Measurements from ENCODE around the gene BTBD6. TPM values are rescaled to one million over a fixed set of nuclear protein-coding genes. Genes with fewer than 3 reads are reported as not detected.
"Not testable (repeated sequence)": the region's sequence is repeated elsewhere in the genome, so short reads cannot be mapped to it uniquely, and the experiment has no call there.

BTBD6 gene
- total RNA-seq, 2 donors from 2014 or later: 34.9 to 36.2 TPM

GRCh38 chr14:105290621-105291346 is 42.5 kb downstream of the BTBD6 start:
- Mint-ChIP-seq H3K36me3 (ENCODE audit: low read depth) (no peaks in the 10 kb centered on the region), H3K27ac (peak overlapping the region; percentile 61), H3K4me1 (peaks cover 33% of the 10 kb centered on the region), H3K27me3 (no peaks in the 10 kb centered on the region), H3K4me3 (no peak overlapping the region)
- no peaks in the 10 kb centered on the region for H3K9me3 ChIP-seq (ENCODE audit: control insufficient read depth, low read length, poor library complexity, severe bottlenecking)
- no peak for ATAC-seq
- no peak for DNase-seq

- H3K27ac Mint-ChIP-seq: peak overlapping the region; percentile 94
- H3K36me3 Mint-ChIP-seq (ENCODE audit: low read depth): no peaks in the 10 kb centered on the region
- H3K4me1 Mint-ChIP-seq: peaks cover 27% of the 10 kb centered on the region
- ATAC-seq: peak; percentile 5
- no peaks in the 10 kb centered on the region for H3K27me3 Mint-ChIP-seq
- H3K4me3 Mint-ChIP-seq: peak overlapping the region; percentile 76
- no peak for DNase-seq
- H3K9me3 ChIP-seq (ENCODE audit: control insufficient read depth, low read length, poor library complexity, severe bottlenecking): no peaks in the 10 kb centered on the region
Measured at GRCh38 chr14:105292826-105293711, 44.7 kb downstream of the BTBD6 start.

GRCh38 chr14:105294142-105294597 is 45.8 kb downstream of the BTBD6 start:
- DNase-seq: peak in 2 of 3 donors; percentile 41 to 52
- peaks cover 31% of the 10 kb centered on the region for H3K4me1 Mint-ChIP-seq
- H3K27ac Mint-ChIP-seq: peak overlapping the region; percentile 94
- H3K27me3 Mint-ChIP-seq: no peaks in the 10 kb centered on the region
- H3K36me3 Mint-ChIP-seq (ENCODE audit: low read depth): no peaks in the 10 kb centered on the region
- H3K4me3 Mint-ChIP-seq: peak overlapping the region; percentile 85
- H3K9me3 ChIP-seq (ENCODE audit: control insufficient read depth, low read length, poor library complexity, severe bottlenecking): no peaks in the 10 kb centered on the region
- ATAC-seq: peak; percentile 97

GRCh38 chr14:105297311-105297710 is 49.0 kb downstream of the BTBD6 start:
- not testable (repeated sequence) for H3K27me3 Mint-ChIP-seq; H3K36me3 Mint-ChIP-seq (ENCODE audit: low read depth)

GRCh38 chr14:105299654-105300541 is 51.6 kb downstream of the BTBD6 start:
- ATAC-seq (no peak), DNase-seq (no peak)
- Mint-ChIP-seq H3K36me3 (ENCODE audit: low read depth) (no peaks in the 10 kb centered on the region), H3K27me3 (no peaks in the 10 kb centered on the region), H3K4me3 (peak overlapping the region; percentile 87), H3K4me1 (peaks cover 19% of the 10 kb centered on the region), H3K27ac (peak overlapping the region; percentile 75)
- no peaks in the 10 kb centered on the region for H3K9me3 ChIP-seq (ENCODE audit: control insufficient read depth, low read length, poor library complexity, severe bottlenecking)

More at GRCh38 chr14:105297311-105297710, 49.0 kb downstream of the BTBD6 start:
- not testable (repeated sequence) for H3K9me3 ChIP-seq (ENCODE audit: control insufficient read depth, low read length, poor library complexity, severe bottlenecking); H3K4me3 Mint-ChIP-seq; H3K27ac Mint-ChIP-seq; DNase-seq; ATAC-seq
- H3K4me1 Mint-ChIP-seq: peaks cover 36% of the 10 kb centered on the region

Other genes starting within 250 kb of the BTBD6 start
- gene CDCA4, start 227.4 kb upstream of the BTBD6 start, total RNA-seq: 10 to 100 TPM; 16.1 to 18.4 TPM
- 10 to 100 TPM; 43.4 to 47.1 TPM for gene GPR132, start 183.1 kb upstream of the BTBD6 start, total RNA-seq
- gene JAG2, start 79.8 kb upstream of the BTBD6 start, total RNA-seq: 1 to 10 TPM in 1 of 2 donors, under 1 TPM in 1; 0.55 to 1.2 TPM
- 10 to 100 TPM; 10.8 to 15.4 TPM for gene NUDT14, start 67.2 kb upstream of the BTBD6 start, total RNA-seq
- gene BRF1, start 52.5 kb downstream of the BTBD6 start, total RNA-seq: 10 to 100 TPM; 60.1 to 62.6 TPM
- gene PACS2, start 66.2 kb downstream of the BTBD6 start, total RNA-seq: 10 to 100 TPM; 56.0 to 64.9 TPM
- gene TEX22, start 150.0 kb downstream of the BTBD6 start, total RNA-seq: 1 to 10 TPM in 1 of 2 donors, under 1 TPM in 1; 0.60 to 1.7 TPM
- gene MTA1, start 171.3 kb downstream of the BTBD6 start, total RNA-seq: 10 to 100 TPM; 99.0 to 99.7 TPM
- gene CRIP2, start 226.3 kb downstream of the BTBD6 start, total RNA-seq: 10 to 100 TPM; 51.6 to 58.8 TPM
- gene CRIP1, start 238.4 kb downstream of the BTBD6 start, total RNA-seq: 100 to 1,000 TPM; 451 to 842 TPM
- gene TEDC1, start 242.7 kb downstream of the BTBD6 start, total RNA-seq: 100 to 1,000 TPM; 141 to 361 TPM

Data from T-helper 17 cell (primary cell).